Ovary (tissue), 3 donors: ENCODE data around the gene STRN.

ENCODE experiments used
- POLR2A ChIP-seq: fragments of 450-650 bp; IDR thresholded peaks from one replicate; pipeline ENCODE4 v1.6.1; 2017; ENCODE audit warnings: antibody characterized with exemption, mild to moderate bottlenecking, moderate library complexity
- TF ChIP-seq, protein P1 (sequence below), 3 donors: fragments of 450-650 bp in 2 of 3; fragments of 200-600 bp in 1 of 3; IDR thresholded peaks; one replicate each; pipeline versions ENCODE4 v1.5.1 to v1.8.0; 2016 to 2022; ENCODE audit warnings: antibody characterized with exemption in 3 of 3, mild to moderate bottlenecking in 1 of 3
- donor health status: DM: no; HTN: no; CAD: no.

- TF ChIP-seq POLR2A: no peak
- TF ChIP-seq, protein P1, sequence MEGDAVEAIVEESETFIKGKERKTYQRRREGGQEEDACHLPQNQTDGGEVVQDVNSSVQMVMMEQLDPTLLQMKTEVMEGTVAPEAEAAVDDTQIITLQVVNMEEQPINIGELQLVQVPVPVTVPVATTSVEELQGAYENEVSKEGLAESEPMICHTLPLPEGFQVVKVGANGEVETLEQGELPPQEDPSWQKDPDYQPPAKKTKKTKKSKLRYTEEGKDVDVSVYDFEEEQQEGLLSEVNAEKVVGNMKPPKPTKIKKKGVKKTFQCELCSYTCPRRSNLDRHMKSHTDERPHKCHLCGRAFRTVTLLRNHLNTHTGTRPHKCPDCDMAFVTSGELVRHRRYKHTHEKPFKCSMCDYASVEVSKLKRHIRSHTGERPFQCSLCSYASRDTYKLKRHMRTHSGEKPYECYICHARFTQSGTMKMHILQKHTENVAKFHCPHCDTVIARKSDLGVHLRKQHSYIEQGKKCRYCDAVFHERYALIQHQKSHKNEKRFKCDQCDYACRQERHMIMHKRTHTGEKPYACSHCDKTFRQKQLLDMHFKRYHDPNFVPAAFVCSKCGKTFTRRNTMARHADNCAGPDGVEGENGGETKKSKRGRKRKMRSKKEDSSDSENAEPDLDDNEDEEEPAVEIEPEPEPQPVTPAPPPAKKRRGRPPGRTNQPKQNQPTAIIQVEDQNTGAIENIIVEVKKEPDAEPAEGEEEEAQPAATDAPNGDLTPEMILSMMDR (IDR thresholded peaks at IDR 0.05): no peak
These were observed 157.3 kb downstream of the STRN start for GRCh38 chr2:36809069-36809445.
